Measurements from ENCODE around the gene SLC1A5. TPM values are rescaled to one million over a fixed set of nuclear protein-coding genes. Genes with fewer than 3 reads are reported as not detected.
A peak's percentile ranks its signal among the peaks of the same experiment; 100 is the strongest.
"Not testable (repeated sequence)": the region's sequence is repeated elsewhere in the genome, so short reads cannot be mapped to it uniquely, and the experiment has no call there.

Gene SLC1A5
- total and polyA plus RNA-seq, 2 donors = 37.1 to 163 TPM

- Histone ChIP-seq H3K4me1 (ENCODE audit: insufficient read depth) (no peaks in the 10 kb centered on the region), H3K4me3 (ENCODE audit: low read depth, low read length) (peak overlapping the region; percentile 82), H3K27ac (ENCODE audit: low read depth) (peak overlapping the region; percentile 95), H3K36me3 (ENCODE audit: insufficient read depth) (no peaks in the 10 kb centered on the region)
- DNase-seq (ENCODE audit: extremely low spot score) = no peak
- WGBS = 7% methylated on average over 5 of the region's 5 CpGs
These were observed 1.4 kb downstream of the SLC1A5 start for GRCh38 chr19:46787040-46787330.

GRCh38 chr19:46786236-46787039 lies 2.0 kb downstream of the SLC1A5 start:
- no peaks in the 10 kb centered on the region for H3K4me1 ChIP-seq (ENCODE audit: insufficient read depth)
- H3K36me3 ChIP-seq (ENCODE audit: insufficient read depth) = no peaks in the 10 kb centered on the region
- H3K27ac ChIP-seq (ENCODE audit: low read depth) = peak overlapping the region; percentile 95
- 5% methylated on average over 20 of the region's 20 CpGs for WGBS
- peak; percentile 52 for DNase-seq (ENCODE audit: extremely low spot score)
- peak overlapping the region; percentile 82 for H3K4me3 ChIP-seq (ENCODE audit: low read depth, low read length)

GRCh38 chr19:46785980-46786235 lies 2.5 kb downstream of the SLC1A5 start:
- Histone ChIP-seq H3K36me3 (ENCODE audit: insufficient read depth) (no peaks in the 10 kb centered on the region), H3K27ac (ENCODE audit: low read depth) (no peak overlapping the region), H3K4me3 (ENCODE audit: low read depth, low read length) (peak overlapping the region; percentile 82), H3K4me1 (ENCODE audit: insufficient read depth) (no peaks in the 10 kb centered on the region)
- no peak for DNase-seq (ENCODE audit: extremely low spot score)
- WGBS = 39% methylated on average over 4 of the region's 4 CpGs

GRCh38 chr19:46785054-46785979 lies 3.1 kb downstream of the SLC1A5 start:
- H3K36me3 ChIP-seq (ENCODE audit: insufficient read depth) = no peaks in the 10 kb centered on the region
- WGBS = 55% methylated on average over 19 of the region's 19 CpGs
- H3K4me3 ChIP-seq (ENCODE audit: low read depth, low read length) = peak overlapping the region; percentile 18
- DNase-seq (ENCODE audit: extremely low spot score) = no peak
- peak overlapping the region; percentile 33 for H3K27ac ChIP-seq (ENCODE audit: low read depth)
- H3K4me1 ChIP-seq (ENCODE audit: insufficient read depth) = no peaks in the 10 kb centered on the region

GRCh38 chr19:46784262-46785053 lies 3.9 kb downstream of the SLC1A5 start:
- peak overlapping the region; percentile 18 for H3K4me3 ChIP-seq (ENCODE audit: low read depth, low read length)
- no peaks in the 10 kb centered on the region for H3K4me1 ChIP-seq (ENCODE audit: insufficient read depth)
- H3K27ac ChIP-seq (ENCODE audit: low read depth) = peak overlapping the region; percentile 43
- H3K36me3 ChIP-seq (ENCODE audit: insufficient read depth) = no peaks in the 10 kb centered on the region
- peak; percentile 45 for DNase-seq (ENCODE audit: extremely low spot score)
- 35% methylated on average over 17 of the region's 17 CpGs for WGBS

GRCh38 chr19:46783670-46784069 lies 4.7 kb downstream of the SLC1A5 start:
- Histone ChIP-seq H3K4me1 (ENCODE audit: insufficient read depth) (no peaks in the 10 kb centered on the region), H3K27ac (ENCODE audit: low read depth) (no peak overlapping the region), H3K36me3 (ENCODE audit: insufficient read depth) (no peaks in the 10 kb centered on the region), H3K4me3 (ENCODE audit: low read depth, low read length) (no peak overlapping the region)
- DNase-seq (ENCODE audit: extremely low spot score) = no peak
- 57% methylated on average over 2 of the region's 2 CpGs for WGBS

- Histone ChIP-seq H3K27ac (ENCODE audit: low read depth) (no peak overlapping the region), H3K4me1 (ENCODE audit: insufficient read depth) (no peaks in the 10 kb centered on the region), H3K36me3 (ENCODE audit: insufficient read depth) (no peaks in the 10 kb centered on the region), H3K4me3 (ENCODE audit: low read depth, low read length) (no peak overlapping the region)
- no peak for DNase-seq (ENCODE audit: extremely low spot score)
- 95% methylated on average over 7 of the region's 7 CpGs for WGBS
These were observed 5.9 kb downstream of the SLC1A5 start for GRCh38 chr19:46782355-46783019.

- H3K27ac ChIP-seq (ENCODE audit: low read depth); H3K4me3 ChIP-seq (ENCODE audit: low read depth, low read length); H3K4me1 ChIP-seq (ENCODE audit: insufficient read depth); DNase-seq (ENCODE audit: extremely low spot score): not testable (repeated sequence)
- WGBS = 92% methylated on average over 12 of the region's 12 CpGs
- H3K36me3 ChIP-seq (ENCODE audit: insufficient read depth) = peaks cover 15% of the 10 kb centered on the region
These were observed 10.3 kb downstream of the SLC1A5 start for GRCh38 chr19:46777956-46778645.

GRCh38 chr19:46776927-46777911 lies 11.2 kb downstream of the SLC1A5 start:
- H3K36me3 ChIP-seq (ENCODE audit: insufficient read depth) = peaks cover 15% of the 10 kb centered on the region
- no peaks in the 10 kb centered on the region for H3K4me1 ChIP-seq (ENCODE audit: insufficient read depth)
- no peak for DNase-seq (ENCODE audit: extremely low spot score)
- WGBS = 95% methylated on average over 33 of the region's 33 CpGs
- H3K4me3 ChIP-seq (ENCODE audit: low read depth, low read length) = no peak overlapping the region
- H3K27ac ChIP-seq (ENCODE audit: low read depth) = no peak overlapping the region

- Histone ChIP-seq H3K27ac (ENCODE audit: low read depth) (no peak overlapping the region), H3K4me1 (ENCODE audit: insufficient read depth) (no peaks in the 10 kb centered on the region), H3K36me3 (ENCODE audit: insufficient read depth) (peaks cover 15% of the 10 kb centered on the region), H3K4me3 (ENCODE audit: low read depth, low read length) (no peak overlapping the region)
- no peak for DNase-seq (ENCODE audit: extremely low spot score)
- WGBS = 93% methylated on average over 11 of the region's 11 CpGs
These were observed 12.6 kb downstream of the SLC1A5 start for GRCh38 chr19:46775642-46776258.

GRCh38 chr19:46773018-46773399 lies 15.4 kb downstream of the SLC1A5 start:
- WGBS = 72% methylated on average over 7 of the region's 7 CpGs
- DNase-seq (ENCODE audit: extremely low spot score) = no peak
- H3K4me1 ChIP-seq (ENCODE audit: insufficient read depth) = no peaks in the 10 kb centered on the region
- no peak overlapping the region for H3K27ac ChIP-seq (ENCODE audit: low read depth)
- peaks cover 15% of the 10 kb centered on the region for H3K36me3 ChIP-seq (ENCODE audit: insufficient read depth)
- H3K4me3 ChIP-seq (ENCODE audit: low read depth, low read length) = no peak overlapping the region
